ENCODE results near the gene KRT83. TPM values are rescaled to one million over a fixed set of nuclear protein-coding genes. Genes with fewer than 3 reads are reported as not detected.
"Not testable (repeated sequence)": the region's sequence is repeated elsewhere in the genome, so short reads cannot be mapped to it uniquely, and the experiment has no call there.

The KRT83 gene
- polyA plus RNA-seq, 3 donors = not detected

DNA sequence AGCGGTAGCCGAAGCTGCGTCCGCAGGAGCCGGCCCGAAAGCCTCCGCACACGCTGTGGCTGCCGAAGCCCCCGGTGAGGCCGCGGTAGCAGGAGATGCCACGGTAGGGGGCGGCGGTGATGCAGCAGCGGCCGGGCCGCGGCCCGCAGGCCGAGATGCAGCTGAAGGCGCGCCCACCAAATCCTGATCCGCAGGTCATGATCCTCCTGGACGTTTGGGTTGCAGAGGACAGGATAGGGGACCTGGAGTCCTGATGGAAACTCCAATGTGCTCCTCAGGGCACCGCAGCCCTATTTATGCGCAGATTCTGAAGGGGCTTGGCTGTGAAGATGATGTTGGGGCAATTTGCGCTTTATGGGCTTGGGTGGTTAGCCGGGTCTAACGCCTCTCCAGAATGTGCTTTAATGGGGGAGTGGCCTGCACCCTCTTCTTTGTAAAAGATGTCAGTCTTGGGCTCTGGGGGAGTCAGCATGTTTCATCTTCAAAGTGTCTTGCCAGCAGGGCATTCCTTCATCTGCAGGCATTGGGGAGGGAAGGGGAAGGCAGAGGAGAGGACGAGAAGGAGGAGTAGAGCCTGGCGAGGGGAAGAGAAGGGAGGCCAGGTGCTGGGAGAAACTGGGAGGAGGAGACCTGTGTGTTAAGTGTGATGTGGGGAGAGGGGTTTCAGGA, 29.8 kb downstream of the KRT83 start, which contains the start of gene KRT81:
KRT81 (minus strand) TSS at position 268 of the 669 bp plus-strand sequence; CDS start at position 199, 69 bp downstream.
- Histone ChIP-seq H3K27ac (ENCODE audit: low read depth in 1 of 2, low read length in 2 of 2) (no peak within 1 kb of the TSS), H2AFZ (ENCODE audit: insufficient read depth, low read depth, low read length, poor library complexity, severe bottlenecking) (no peak within 1 kb of the TSS), H3K79me2 (ENCODE audit: insufficient read depth, low read length) (no peaks in the 10 kb centered on the region), H3K4me3 (replicated peaks in 1 of 3; ENCODE audit: low read depth in 2 of 3, low read length in 3 of 3) (no peak within 1 kb of the TSS), H3K27me3 (ENCODE audit: control insufficient read depth in 2 of 2, insufficient read depth in 2 of 2, low read length in 2 of 2) (peaks cover 8 to 22% of the 10 kb centered on the region in 2 donors), H4K20me1 (ENCODE audit: insufficient read depth, low read length) (no peaks in the 10 kb centered on the region), H3K9me3 (replicated peaks in 1 of 2; ENCODE audit: control insufficient read depth in 1 of 2, insufficient read depth in 1 of 2, low read length in 2 of 2) (no peaks in the 10 kb centered on the region), H3K9ac (ENCODE audit: insufficient read depth, low read length, poor library complexity, severe bottlenecking) (no peak within 1 kb of the TSS), H3K4me2 (replicated peaks; ENCODE audit: extremely low read depth, low read length, poor library complexity, severe bottlenecking) (no peak within 1 kb of the TSS), H3K4me1 (ENCODE audit: control insufficient read depth in 1 of 2, insufficient read depth in 2 of 2, low read length in 2 of 2) (peaks cover 20 to 25% of the 10 kb centered on the region in 2 donors), H3K36me3 (replicated peaks in 1 of 2; ENCODE audit: control insufficient read depth in 1 of 2, insufficient read depth in 2 of 2, low read length in 2 of 2) (no peaks in the 10 kb centered on the region)
- TF ChIP-seq, protein P1, sequence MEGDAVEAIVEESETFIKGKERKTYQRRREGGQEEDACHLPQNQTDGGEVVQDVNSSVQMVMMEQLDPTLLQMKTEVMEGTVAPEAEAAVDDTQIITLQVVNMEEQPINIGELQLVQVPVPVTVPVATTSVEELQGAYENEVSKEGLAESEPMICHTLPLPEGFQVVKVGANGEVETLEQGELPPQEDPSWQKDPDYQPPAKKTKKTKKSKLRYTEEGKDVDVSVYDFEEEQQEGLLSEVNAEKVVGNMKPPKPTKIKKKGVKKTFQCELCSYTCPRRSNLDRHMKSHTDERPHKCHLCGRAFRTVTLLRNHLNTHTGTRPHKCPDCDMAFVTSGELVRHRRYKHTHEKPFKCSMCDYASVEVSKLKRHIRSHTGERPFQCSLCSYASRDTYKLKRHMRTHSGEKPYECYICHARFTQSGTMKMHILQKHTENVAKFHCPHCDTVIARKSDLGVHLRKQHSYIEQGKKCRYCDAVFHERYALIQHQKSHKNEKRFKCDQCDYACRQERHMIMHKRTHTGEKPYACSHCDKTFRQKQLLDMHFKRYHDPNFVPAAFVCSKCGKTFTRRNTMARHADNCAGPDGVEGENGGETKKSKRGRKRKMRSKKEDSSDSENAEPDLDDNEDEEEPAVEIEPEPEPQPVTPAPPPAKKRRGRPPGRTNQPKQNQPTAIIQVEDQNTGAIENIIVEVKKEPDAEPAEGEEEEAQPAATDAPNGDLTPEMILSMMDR (IDR thresholded peaks at IDR 0.05) = no peak
- 83% methylated on average over 10 of the region's 32 CpGs for WGBS (ENCODE audit: insufficient coverage)
- H3K27me3 Mint-ChIP-seq (ENCODE audit: low read depth in 3 of 3) = peaks cover 18 to 34% (median 26%) of the 10 kb centered on the region in 3 donors
- H3K36me3 Mint-ChIP-seq = peaks cover 0 to 6% of the 10 kb centered on the region in 2 donors
- intact Hi-C loops (cut with micrococcal nuclease) = no loop called here
- peak within 1 kb of the TSS in 1 of 7 donors; percentile 41 for H3K27ac Mint-ChIP-seq
- no peak for DNase-seq
- peaks cover 0 to 3% (median 0%) of the 10 kb centered on the region in 7 donors for H3K9me3 Mint-ChIP-seq
- H3K4me3 Mint-ChIP-seq = peak within 1 kb of the TSS in 1 of 2 donors; percentile 51
- peaks cover 34% of the 10 kb centered on the region for H3K4me1 Mint-ChIP-seq

DNA sequence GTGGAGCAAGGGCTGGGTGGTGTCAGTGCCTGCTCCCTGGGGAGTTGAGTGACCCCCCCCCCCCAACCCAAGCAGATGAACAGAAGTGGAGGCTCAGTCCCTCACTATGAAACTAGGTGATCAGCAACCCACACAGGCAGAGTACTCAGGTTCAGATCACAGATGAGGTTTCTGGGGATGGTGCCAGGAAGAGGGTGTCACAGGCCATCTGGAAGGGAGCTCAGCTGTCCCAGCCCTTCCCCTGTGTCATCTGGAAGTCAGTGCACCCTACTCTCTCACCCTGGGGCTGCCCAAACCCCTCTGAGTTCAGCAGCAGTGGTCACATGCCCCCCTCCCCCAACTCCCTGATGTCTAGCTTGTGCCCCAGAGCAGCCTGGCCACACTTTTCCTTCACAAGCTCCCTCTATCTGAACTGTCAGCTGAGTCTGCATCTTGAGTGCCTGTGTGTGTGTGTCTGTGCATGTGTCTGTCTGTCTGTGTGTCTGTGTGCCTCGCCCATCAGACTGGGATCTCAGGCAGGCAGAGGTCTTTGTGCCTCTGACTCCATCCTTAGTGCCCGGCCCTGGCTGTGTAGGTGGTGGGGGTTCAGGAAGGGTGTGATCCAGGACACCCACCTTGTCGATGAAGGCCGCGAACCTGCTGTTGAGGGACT, 30.6 kb downstream of the KRT83 start:
- H3K9ac ChIP-seq (ENCODE audit: insufficient read depth, low read length, poor library complexity, severe bottlenecking); H2AFZ ChIP-seq (ENCODE audit: insufficient read depth, low read depth, low read length, poor library complexity, severe bottlenecking); H3K4me3 Mint-ChIP-seq; H3K4me2 ChIP-seq (replicated peaks; ENCODE audit: extremely low read depth, low read length, poor library complexity, severe bottlenecking); H3K9me3 ChIP-seq (replicated peaks in 1 of 2; ENCODE audit: control insufficient read depth in 1 of 2, insufficient read depth in 1 of 2, low read length in 2 of 2); H4K20me1 ChIP-seq (ENCODE audit: insufficient read depth, low read length); H3K36me3 Mint-ChIP-seq; H3K27ac Mint-ChIP-seq; H3K36me3 ChIP-seq (replicated peaks in 1 of 2; ENCODE audit: control insufficient read depth in 1 of 2, insufficient read depth in 2 of 2, low read length in 2 of 2); H3K27ac ChIP-seq (ENCODE audit: low read depth in 1 of 2, low read length in 2 of 2); H3K79me2 ChIP-seq (ENCODE audit: insufficient read depth, low read length); H3K4me3 ChIP-seq (replicated peaks in 1 of 3; ENCODE audit: low read depth in 2 of 3, low read length in 3 of 3); intact Hi-C loops (cut with micrococcal nuclease); H3K9me3 Mint-ChIP-seq; DNase-seq: not testable (repeated sequence)
- H3K27me3 Mint-ChIP-seq (ENCODE audit: low read depth in 3 of 3) = peaks cover 18 to 34% (median 28%) of the 10 kb centered on the region in 3 donors
- peaks cover 8 to 21% of the 10 kb centered on the region in 2 donors for H3K27me3 ChIP-seq (ENCODE audit: control insufficient read depth in 2 of 2, insufficient read depth in 2 of 2, low read length in 2 of 2)
- H3K4me1 ChIP-seq (ENCODE audit: control insufficient read depth in 1 of 2, insufficient read depth in 2 of 2, low read length in 2 of 2) = peaks cover 12 to 17% of the 10 kb centered on the region in 2 donors
- H3K4me1 Mint-ChIP-seq = peaks cover 26% of the 10 kb centered on the region
- no CpG with 5 or more reads among the region's 5 CpGs for WGBS (ENCODE audit: insufficient coverage)

DNA sequence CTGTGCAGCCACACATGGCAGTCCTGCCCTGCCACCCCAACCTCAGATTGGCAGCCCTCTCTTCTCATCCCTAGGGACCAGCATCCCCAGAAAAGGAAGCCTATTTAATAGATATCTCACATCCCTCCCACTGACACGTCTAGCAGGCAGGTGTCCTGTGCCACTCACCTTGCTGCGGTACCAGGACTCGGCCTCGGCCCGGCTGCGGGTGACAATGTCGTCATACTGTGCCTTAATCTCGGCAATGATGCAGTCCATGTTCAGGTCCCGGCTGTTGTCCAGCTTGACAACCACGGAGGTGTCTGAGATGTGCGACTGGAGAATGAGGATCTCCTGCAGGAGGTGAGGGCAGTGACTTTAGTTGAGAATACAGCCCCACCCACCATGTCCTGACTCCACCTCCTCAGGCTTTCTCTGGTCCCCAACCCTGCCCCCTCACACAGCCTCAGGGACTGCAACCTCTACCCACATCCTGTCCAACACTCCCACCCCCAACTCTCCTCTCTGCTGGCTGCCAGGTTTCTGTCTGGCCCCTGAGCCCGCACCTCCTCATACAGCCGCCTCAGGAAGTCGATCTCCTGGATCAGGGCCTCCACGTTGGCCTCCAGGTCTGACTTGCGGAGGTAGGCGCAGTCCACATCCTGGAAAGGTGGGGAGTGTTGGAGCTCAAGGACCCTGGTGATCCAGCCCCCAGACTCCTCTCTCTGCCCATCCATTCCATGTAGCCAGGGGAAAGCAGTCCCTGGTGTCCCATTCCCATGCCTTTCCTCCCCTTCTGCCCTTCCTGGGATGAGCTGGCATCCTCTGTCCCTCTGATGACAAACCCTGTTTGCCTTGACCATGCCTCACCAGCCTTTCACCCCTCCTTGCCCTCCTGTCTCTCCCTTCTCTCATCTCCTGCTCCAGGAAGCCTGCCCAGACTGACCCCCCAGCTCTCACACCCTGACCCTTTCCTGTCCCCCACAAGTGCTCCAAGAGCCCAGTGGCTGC, 33.1 kb downstream of the KRT83 start:
- H3K27ac ChIP-seq (ENCODE audit: low read depth in 1 of 2, low read length in 2 of 2); H2AFZ ChIP-seq (ENCODE audit: insufficient read depth, low read depth, low read length, poor library complexity, severe bottlenecking); H4K20me1 ChIP-seq (ENCODE audit: insufficient read depth, low read length); H3K4me1 ChIP-seq (ENCODE audit: control insufficient read depth in 1 of 2, insufficient read depth in 2 of 2, low read length in 2 of 2); H3K36me3 Mint-ChIP-seq; H3K36me3 ChIP-seq (replicated peaks in 1 of 2; ENCODE audit: control insufficient read depth in 1 of 2, insufficient read depth in 2 of 2, low read length in 2 of 2); H3K9ac ChIP-seq (ENCODE audit: insufficient read depth, low read length, poor library complexity, severe bottlenecking); H3K9me3 Mint-ChIP-seq; H3K9me3 ChIP-seq (replicated peaks in 1 of 2; ENCODE audit: control insufficient read depth in 1 of 2, insufficient read depth in 1 of 2, low read length in 2 of 2); H3K4me3 ChIP-seq (replicated peaks in 1 of 3; ENCODE audit: low read depth in 2 of 3, low read length in 3 of 3); H3K4me1 Mint-ChIP-seq; H3K4me2 ChIP-seq (replicated peaks; ENCODE audit: extremely low read depth, low read length, poor library complexity, severe bottlenecking); DNase-seq; H3K79me2 ChIP-seq (ENCODE audit: insufficient read depth, low read length); intact Hi-C loops (cut with micrococcal nuclease): not testable (repeated sequence)
- peaks cover 8 to 19% of the 10 kb centered on the region in 2 donors for H3K27me3 ChIP-seq (ENCODE audit: control insufficient read depth in 2 of 2, insufficient read depth in 2 of 2, low read length in 2 of 2)
- Mint-ChIP-seq H3K4me3 (peak overlapping the region in 1 of 2 donors; percentile 63), H3K27me3 (ENCODE audit: low read depth in 3 of 3) (peaks cover 13 to 28% (median 20%) of the 10 kb centered on the region in 3 donors), H3K27ac (peak overlapping the region in 3 of 7 donors; percentile 22 to 80 (median 27))
- WGBS (ENCODE audit: insufficient coverage) = no CpG with 5 or more reads among the region's 17 CpGs

Data from CD14-positive monocyte (primary cell).